ELR (cell line): ENCODE measurements around the gene C20orf202.
"Not testable (repeated sequence)": the region's sequence is repeated elsewhere in the genome, so short reads cannot be mapped to it uniquely, and the experiment has no call there.

Experiments used
- DNase-seq: peaks from one replicate; pipeline ENCODE4 v3.0.0-alpha.2; 2015; ENCODE audit warnings: low read depth

The C20orf202 gene

DNA sequence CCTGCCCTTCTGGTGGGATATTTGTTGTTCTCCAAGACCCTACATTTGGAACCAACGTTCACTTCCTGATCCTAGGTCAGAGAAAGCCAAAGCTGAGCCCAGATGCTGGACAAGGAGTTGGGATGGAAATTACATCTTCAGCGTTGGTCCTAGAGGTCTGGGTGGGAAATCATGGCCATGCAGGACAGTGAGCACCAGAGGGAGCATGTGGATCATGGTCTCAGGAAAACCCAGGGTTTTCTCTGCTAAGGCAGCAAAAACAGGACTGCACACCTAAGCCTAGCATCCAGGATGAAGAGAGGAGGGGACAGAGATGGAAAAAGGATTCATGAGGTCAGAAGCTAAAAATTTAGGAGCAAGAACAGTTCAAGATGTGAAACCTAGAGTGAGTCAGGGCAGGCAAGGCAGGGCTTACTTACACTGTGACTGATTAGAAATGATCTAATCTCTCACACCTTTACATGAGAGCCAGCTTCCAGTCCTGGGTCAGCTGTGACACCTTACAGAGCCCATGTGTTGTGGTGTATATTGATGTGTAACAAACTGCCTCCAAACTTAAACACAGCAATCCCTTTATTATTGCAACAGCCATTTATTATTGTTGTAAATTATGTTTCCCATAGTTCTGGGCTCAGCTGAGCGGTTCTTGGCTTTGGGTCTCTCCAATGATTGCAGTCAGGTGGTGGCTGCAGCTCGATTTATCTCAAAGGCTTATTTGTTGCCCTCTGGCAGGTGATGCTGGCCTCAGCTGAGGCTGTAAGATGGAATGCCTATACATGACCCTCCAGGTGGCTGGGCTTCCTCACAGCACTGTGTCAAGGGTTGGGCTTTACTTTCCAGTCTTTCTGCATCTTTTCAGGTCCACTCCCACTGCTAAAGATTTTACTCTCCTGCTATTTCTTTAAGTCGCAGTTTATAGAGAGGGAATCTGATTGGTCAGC is 6.5 kb downstream of the C20orf202 start:
- DNase-seq = peak; percentile 53

DNA sequence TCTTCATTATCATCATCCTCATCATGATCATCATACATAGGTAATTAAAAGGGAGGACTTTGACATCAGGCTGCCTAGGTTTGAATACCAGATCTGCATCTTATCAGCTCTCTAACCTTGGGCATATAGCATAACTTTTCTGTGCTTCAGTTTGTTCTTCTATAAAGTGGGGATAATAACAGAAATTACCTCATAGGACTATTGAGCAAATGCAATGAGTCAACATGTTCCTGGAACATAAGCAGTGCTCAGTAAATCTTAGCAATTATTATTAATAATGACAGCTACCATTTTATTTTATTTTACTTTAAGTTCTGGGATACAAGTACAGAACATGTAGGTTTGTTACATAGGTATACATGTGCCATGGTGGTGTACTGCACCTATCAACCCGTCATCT is 7.2 kb downstream of the C20orf202 start:
- peak; percentile 14 for DNase-seq

DNA sequence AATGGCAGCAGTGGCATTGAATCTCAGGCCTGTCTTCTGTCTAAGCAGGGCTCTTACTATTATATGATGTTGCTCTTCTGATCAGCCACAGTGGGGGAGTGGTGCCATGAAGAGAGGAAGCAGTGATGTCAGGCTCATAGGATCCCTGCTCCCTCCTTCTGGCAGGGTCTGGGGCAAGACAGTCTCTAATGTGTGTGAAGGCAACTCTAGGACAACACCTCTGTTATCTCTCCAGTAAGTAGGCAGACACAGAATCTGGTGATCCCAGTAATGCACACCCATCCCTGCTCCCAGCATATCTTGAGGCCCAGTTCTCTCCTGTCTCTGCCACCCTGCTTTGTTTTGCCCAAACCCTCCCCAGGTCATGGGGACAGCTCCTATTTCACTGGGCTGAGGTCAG is 8.8 kb downstream of the C20orf202 start:
- peak; percentile 7 for DNase-seq

DNA sequence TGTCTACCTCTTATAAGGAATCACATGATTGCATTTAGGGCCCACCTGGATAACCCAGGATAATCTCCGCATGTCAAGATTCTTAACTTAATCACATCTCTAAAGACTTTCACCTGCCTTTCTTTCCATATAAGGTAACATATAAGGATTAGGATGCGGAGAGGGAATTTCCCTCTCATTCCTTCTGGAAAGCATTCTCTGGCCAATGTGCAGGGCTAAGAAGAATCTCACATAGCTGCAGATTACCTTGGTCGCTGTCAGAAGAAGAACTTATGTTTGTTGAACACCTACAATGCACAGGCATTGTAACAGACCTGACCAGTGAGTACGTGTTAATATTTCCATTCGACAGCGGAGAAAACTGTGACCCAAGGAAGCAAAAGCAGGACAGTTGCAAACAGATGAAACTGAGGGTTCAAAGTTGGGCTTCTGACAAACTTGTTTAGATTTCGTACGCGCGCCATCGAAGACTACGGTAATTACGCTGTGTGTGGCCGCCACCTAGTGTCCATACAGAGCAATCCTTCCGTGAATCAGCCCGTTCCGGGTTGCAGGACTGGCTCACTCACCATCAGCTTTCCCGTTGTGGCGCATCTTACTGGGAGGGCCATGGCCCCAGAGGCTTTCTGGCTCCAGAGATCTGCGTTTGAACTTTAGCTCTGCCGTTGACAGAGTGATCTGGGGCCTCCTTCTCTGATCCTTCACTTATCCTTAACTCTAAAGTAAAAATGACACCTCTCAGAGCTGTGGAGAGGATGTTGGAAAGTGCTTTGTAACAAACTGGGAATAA is 9.5 kb downstream of the C20orf202 start:
- peak; percentile 84 for DNase-seq

DNA sequence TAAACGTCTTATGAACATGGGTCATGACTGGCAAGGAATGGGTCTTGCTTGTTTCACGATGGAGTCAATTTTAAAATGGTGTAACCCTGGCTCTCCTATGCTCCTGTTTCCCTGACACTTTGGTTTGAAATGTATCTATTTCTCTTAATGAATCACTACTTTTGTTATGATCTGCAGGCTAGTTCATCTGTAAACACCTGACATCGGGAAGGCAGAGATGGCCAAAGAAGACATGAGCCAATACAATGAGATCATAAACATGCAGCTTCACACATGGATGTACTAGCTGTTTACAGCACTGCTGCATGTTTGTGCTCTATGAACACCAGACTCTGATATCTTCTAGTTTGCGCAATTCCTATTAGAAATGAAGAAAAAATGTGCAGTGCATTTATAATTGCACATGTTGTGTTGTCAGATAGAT is 11.6 kb downstream of the C20orf202 start:
- no peak for DNase-seq

DNA sequence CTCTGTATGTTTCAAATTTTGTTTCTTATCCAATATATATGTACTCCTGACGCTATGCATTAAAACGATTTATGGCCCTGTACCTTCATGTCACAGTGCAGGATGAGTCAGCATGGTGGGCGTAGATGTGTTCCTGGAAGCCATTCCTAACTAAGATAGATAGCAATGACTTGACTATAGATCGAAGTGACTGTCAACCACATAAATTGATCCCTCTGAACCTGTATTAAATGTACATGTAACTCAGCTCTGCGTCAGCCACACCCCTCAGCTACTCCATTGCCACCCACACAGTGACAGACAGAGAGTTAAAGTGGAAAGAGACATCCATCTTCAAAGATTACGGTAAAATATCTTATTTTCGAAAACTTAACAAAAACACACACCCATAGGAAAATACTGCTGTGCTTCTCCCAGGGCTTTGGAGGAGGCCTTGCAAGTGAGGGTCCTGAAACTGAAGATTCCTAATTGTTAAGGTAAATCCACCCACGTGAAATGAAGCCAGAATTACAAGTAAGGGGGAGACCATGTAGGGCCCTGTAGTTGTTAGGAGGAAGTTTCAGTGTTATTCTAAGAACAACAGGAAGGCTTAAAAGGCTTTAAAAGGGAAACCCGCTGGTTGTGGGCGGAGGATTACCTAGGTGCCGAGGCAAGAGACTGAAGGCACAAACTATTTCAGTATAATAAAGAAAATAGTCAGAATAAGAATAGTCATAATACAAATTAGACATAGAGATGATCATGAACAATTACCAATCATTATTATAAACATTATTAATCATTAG is 12.3 kb downstream of the C20orf202 start:
- DNase-seq = peak; percentile 13

DNA sequence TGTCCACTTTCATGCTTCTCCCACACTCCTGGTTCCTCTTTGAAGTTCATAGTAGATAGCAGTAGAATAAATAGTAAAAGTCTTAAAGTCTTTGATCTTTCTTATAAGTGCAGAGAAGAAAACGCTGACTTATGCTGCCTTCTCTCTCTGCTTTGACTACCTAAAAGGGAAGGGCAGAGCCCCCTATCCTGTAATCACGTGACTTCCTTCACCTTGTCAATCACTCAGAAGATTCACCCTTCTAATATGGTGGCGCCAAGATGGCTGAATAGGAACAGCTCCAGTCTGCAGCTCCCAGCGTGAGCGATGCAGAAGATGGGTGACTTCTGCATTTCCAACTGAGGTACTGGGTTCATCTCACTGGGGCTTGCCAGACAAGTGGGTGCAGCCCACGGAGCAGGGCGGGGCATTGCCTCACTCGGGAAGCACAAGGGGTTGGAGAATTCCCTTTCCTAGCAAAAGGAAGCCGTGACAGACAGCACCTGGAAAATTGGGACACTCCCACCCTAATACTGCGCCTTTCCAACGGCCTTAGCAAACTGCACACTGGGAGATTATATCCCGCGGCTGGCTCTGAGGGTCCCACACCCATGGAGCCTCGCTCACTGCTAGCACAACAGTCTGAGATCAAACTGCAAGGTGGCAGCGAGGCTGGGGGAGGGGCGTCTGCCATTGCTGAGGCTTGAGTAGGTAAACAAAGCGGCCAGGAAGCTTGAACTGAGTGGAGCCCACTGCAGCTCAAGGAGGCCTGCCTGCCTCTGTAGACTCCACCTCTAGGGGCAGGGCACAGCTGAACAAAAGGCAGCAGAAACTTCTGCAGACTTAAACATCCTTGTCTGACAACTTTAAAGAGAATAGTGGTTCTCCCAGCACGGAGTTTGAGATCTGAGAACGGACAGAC is 13.5 kb downstream of the C20orf202 start:
- DNase-seq = not testable (repeated sequence)

DNA sequence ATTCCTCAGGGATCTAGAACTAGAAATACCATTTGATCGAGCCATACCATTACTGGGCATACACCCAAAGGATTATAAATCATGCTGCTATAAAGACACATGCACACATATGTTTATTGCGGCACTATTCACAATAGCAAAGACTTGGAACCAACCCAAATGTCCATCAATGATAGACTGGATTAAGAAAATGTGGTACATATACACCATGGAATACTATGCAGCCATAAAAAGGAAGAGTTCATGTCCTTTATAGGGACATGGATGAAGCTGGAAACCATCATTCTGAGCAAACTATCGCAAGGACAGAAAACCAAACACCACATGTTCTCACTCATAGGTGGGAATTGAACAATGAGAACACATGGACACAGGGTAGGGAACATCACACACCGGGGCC is 19.5 kb downstream of the C20orf202 start:
- DNase-seq = not testable (repeated sequence)

DNA sequence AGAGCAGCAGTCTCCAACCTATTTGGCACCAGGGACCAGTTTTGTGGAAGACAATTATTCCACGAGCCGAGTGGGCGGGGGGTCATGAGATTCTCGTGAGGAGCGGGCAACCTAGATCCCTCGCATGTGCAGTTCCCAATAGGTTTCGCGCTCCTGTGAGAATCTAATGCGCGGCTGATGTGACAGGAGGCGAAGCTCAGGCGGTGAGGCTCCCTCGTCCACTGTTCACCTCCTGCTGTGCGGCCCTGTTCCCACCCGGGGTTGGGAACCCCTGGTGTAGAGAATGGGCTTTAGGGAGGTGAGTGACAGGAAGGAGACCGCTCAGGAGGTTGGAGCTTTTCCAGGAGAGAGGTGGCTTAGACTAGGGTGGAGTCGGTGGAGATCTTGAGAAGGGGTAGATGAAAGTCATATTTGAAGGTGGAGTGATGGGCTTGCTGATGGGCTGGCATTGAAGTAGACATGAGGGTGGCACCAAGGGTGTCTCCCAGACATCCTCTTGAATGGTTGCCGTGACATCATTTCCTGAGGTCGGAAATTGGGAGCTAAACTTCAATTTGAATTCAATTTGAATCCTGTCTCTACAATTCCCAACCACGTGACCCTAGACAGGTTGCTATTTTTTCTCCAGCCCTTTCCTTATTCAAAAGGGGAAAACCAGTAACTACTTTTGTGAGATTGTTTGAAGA is 21.1 kb downstream of the C20orf202 start:
- no peak for DNase-seq

DNA sequence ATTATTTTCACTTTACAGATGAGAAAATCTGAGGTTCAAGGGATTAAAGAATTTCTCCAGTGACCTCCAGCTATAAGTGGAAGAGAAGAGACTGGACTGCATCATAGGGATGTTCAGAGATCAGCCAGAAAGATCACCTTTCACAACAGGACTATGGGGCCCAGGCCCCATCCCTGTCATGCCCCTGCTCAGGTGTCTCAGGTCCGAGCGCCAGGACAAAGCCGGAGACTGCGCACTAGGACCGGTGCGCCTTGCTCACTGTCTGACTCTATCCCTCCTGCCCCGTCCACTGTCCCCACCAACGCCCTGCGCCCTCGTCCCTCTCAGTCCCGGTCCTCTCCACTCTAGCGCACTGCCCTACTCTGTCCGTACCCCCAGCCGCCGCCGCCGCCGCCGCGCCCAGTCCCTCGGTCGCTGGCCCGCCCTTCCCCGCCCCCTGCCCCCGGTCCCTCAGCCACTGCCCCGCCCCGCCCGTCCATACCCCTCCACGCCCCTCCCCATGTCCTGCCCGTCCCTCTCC is 22.1 kb downstream of the C20orf202 start:
- DNase-seq = no peak

DNA sequence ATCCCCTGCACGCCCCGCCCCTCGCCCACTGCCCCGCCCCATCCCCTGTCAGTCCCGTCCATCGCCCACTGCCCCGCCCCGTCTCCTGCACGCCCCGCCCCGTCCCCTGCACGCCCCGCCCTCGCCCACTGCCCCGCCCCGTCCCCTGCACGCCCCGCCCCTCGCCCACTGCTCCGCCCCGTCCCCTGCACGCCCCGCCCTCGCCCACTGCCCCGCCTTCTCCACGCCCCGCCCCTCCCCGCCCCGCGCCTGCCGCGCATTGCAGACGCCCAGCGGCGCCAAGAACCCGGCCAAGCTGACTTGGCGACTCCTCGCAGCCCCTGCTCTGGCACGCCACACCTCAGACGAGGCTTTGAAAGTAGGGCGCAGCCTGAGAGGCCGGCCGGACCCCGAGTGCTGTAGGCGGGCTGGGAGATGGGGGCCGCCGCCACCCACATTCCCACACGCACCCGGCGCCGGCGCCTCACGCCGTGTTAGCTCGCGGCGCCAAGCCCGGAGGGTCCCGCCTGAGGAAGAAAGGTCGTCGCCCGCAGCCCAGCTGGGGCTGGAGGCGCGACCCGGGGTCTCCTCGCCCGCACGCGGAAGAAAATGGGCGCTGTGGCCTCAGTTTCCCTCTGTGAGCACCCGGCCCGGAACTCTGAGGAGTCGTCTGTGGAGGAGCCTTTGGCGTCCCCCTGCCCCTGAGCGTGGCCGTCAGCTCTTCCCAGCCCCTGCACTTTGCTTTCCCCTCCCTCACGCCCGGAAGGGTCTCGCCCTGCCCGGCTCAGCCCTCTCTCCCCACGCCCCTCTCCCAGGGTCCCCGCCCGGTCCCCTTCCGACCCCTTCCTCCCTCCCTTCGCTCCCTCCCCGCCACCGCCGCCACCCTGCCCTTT is 22.8 kb downstream of the C20orf202 start, which contains the start of gene RAD21L1:
RAD21L1 (plus strand) TSS at position 262 of the 872 bp plus-strand sequence. CDS start 2,410 bp downstream, outside the sequence.
- peak; percentile 75 for DNase-seq

DNA sequence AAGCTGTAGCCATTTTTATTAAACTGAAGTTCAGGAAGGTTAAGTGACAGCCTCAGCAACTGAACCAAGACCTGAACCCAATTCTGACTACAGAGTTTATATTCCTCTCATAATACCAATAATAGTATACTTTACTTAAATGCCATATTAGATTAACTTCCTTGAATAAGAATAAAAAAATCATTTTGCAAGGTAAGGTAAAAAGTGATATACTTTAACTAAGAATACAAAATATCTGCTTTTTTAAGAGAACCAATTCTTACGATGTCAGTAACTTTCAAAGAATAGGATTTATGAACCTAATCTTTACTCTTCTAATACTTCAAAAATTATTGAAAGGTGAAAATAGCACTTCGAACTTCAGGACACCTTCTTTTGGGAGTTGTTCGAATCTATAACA is 26.3 kb downstream of the C20orf202 start:
- no peak for DNase-seq

DNA sequence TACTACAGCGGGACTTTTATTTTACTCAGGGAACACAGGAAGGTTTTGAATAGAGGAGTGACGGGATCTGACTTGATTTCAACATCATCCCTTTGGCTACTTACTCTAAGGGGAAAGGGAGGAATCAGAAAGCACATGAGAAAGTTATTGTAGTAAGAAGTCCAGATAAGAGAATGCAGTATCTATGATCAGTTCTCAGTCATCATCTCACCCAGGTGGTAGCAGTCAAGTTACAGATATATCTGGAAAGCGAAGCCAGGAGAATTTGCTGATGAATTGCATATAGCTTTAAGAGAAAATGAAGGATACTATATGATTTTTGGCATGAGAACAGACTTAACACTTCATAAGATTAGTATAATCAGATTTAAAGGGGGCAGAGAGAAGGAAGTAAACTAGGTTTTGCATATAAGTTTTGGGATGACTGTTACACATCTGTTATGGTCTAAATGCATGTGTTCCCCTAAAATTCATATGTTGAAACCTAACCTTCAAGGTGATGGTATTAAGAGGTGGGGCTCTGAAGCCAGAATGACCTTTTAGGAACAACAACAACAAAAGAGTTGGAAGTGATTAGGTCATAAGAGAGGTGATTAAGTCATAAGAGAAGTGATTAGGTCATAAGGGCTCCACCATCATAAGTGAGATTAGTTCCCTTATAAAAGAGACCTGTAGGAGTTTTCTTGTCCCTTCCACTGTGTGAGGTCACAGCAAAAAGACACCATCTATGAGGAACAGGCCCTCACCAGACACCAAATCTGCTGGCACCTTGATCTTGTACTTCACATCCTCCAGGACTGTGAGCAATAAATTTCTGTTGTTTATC is 29.2 kb downstream of the C20orf202 start:
- no peak for DNase-seq

DNA sequence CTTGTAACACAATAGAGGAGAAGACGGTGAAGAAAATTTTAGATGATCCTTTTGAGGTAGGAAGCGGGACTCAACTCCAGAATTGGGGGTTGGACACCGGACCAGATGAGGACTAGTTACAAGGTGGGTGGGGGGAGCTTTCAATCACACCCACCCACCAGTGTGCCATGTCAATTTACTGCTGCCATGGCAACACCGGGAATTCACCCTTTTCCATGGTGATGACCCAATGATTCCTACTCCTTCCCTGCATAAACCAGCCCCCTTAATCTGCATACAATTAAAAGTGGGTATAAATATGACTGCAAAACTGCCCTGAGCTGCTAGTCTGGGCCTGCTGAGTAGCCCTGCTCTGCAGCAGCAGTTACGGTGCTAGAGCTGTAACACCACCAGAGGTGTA is 37.3 kb downstream of the C20orf202 start:
- no peak for DNase-seq

DNA sequence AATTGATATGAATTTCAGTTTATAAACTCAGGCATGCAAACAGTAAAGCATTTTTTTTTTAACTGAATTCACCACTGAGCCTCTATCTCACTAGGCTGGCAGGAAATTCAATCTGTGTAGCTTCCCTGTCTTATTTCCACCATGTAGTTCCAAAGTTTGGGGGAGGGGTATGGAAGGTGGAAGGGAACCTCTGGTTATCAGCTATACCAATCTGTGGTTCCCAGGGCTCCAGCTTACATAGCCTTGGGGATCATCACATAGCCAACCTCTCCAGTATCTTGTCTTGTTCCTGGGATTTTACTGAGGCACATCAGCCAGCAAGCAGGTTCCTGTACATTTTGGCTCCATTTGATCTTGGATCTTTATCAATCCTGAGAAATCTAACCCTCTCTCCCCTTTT is 38.2 kb downstream of the C20orf202 start:
- peak; percentile 39 for DNase-seq

DNA sequence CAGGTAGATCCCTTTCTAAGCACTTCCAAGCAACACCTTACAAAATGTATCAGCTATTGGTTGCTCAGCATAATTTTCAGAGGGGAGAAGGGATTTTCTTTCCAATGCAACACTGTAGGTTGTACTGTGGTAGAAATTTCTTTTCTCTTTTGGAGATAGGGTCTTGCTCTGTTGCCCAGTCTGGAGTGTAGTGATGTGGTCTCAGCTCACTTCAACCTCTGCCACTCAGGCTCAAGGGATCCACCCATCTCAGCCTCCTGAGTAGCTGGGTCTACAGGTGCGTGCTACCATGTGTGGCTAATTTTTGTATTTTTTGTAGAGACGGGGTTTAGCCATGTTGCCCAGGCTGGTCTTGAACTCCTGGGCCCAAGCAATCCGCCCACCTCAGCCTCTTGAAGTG is 38.8 kb downstream of the C20orf202 start:
- DNase-seq = no peak

DNA sequence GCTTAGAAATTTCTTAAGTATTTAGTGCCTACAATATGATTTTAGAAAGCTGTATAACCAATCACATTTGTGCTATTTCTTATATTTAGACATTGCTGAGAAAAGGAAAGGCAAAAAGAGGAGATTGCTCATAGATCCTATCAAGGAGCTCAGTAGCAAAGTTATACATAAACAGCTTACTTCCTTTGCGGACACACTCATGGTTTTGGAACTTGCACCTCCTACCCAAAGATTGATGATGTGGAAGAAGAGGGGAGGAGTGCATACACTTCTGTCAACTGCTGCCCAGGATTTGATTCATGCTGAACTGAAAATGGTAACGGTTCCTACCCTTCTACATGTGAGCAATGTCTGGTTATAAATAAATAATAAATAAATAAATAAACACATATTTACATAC is 39.3 kb downstream of the C20orf202 start:
- peak; percentile 96 for DNase-seq

DNA sequence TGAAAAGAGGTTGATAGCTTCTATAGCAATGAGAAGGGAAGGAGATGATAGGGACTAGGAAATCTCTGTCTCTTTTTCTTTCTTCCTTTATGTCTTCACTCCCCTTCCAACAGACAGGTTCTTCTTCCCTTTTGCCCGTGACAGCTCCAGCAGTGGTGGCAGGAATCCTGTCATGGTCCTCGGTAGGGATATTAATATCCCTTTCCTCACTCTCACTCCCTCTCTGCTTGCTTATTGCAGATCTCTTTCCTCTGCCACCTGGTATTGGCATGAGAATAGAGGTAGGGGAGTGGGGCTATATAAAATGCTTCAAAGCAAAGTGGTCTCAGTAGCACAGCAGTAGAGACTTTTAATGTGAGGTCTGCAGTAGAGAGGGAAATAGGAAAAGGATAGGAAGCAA is 42.3 kb downstream of the C20orf202 start:
- DNase-seq = no peak
